Measurements from ENCODE around the gene GSK3B.

GSK3B gene

DNA sequence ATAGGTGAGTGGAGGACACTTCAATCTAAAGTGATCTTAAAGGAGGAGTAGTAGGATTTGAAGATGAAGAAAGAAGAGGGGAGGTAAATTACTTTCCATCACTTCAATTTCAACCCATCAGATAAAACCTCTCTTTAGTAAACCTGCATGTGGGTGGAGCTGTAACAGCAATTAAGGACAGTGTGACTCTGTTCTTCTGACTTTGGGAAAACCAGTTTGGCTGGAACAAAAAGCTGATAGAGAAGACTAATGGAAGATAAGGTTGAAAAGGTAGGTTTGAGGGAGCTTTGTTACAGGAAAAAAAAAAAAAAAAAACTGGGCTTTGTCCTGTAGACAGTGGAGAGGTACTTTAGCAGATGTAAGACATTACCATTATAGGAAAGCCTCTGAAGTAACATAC, 4.5 kb upstream of the GSK3B start:
- Histone ChIP-seq H3K4me3 (no peak overlapping the region), H3K27ac (no peak overlapping the region)
- TF ChIP-seq, protein P1, sequence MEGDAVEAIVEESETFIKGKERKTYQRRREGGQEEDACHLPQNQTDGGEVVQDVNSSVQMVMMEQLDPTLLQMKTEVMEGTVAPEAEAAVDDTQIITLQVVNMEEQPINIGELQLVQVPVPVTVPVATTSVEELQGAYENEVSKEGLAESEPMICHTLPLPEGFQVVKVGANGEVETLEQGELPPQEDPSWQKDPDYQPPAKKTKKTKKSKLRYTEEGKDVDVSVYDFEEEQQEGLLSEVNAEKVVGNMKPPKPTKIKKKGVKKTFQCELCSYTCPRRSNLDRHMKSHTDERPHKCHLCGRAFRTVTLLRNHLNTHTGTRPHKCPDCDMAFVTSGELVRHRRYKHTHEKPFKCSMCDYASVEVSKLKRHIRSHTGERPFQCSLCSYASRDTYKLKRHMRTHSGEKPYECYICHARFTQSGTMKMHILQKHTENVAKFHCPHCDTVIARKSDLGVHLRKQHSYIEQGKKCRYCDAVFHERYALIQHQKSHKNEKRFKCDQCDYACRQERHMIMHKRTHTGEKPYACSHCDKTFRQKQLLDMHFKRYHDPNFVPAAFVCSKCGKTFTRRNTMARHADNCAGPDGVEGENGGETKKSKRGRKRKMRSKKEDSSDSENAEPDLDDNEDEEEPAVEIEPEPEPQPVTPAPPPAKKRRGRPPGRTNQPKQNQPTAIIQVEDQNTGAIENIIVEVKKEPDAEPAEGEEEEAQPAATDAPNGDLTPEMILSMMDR (IDR thresholded peaks at IDR 0.05), result no peak
- no peak for DNase-seq (ENCODE audit: low spot score)

DNA sequence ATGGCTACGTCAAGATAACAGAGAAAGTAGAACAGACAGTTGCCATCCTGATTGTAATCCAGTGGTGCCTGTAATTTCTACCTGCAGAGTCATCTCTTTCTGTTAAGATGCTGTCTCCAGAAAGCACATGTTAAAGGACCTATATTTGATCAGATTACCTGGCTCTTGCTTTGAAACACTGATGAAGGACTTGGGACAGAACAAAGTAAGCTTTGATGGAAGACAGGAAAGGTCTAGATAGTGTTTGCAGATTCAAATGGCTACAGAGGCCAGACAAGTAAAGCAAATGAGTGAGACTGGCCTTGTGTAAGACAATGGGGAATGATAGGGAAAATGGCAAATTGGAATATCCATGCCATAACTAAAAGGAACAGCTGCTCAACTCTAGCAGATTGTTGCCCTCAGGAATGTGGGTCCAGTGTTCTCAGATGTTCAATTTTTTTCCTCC, 1.8 kb upstream of the GSK3B start:
- TF ChIP-seq, protein P1 (IDR thresholded peaks at IDR 0.05), result no peak
- peak overlapping the region; percentile 99 to 100 for H3K27ac ChIP-seq
- no peak for DNase-seq (ENCODE audit: low spot score)
- peak overlapping the region; percentile 88 for H3K4me3 ChIP-seq

DNA sequence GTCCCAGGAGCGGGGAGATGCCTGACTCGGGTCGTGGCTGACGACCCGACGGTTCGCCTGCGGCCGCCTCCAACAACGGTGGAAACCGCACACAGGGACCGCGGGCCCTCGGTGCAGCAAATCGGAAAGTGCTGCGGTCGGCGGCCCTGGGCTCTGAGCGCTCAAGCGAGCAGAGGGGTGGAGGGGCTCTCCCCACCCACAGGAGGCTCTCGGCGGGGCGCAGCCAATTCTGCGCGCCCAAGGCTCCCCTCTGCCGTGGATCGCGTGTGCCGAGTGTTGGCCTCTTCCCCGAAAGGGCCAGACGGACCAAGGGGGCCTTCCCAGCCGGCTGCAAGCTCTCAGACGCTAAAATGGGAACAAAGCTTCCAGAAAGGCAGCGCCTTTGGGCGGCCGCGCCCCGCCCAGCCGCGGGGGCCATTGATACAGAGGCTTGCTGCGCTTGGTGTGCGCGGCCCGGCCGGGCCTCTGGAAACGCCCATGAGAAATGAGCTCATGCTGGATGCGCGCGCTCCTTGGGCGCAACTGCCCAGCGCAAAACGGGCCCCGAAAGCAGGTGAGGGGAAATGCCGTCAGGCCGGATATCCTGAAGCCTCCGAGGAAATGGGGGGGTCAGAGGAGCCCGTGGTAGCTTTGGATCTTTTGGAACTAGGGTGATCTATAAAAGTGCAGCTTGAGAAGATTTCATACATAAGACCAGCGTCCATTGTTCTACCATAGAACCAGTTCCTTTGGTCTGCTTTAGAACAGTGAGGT, 1.2 kb upstream of the GSK3B start:
- TF ChIP-seq, protein P1 (IDR thresholded peaks at IDR 0.05), result no peak
- Histone ChIP-seq H3K27ac (peak overlapping the region; percentile 99 to 100), H3K4me3 (peak overlapping the region; percentile 88)
- peak; percentile 96 for DNase-seq (ENCODE audit: low spot score)

DNA sequence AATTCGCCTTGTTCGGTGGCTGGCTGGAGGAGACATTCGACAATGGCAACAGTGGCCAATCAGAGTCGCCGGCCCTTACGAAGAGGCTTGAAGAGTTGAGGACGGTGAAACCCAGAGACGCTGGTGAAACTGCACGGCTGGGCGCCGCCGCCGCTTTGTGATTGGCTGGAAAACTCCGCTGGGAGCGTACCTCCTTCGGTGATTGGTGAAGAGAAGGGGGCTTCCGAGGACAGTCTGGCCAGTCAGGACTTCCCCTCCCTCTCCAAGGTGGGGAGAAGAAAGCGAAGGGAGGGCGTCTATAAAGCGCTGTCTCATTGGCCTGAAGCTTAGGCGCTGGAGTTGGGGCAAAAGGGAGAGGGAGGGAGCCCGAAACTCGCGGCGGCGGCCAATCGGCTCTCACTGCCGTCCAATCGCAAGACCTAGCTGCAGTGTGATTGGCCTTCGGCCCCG, 554 bp upstream of the GSK3B start:
- H3K27ac ChIP-seq, result peak overlapping the region; percentile 99 to 100
- peak; percentile 100 for DNase-seq (ENCODE audit: low spot score)
- peak overlapping the region; percentile 88 for H3K4me3 ChIP-seq
- TF ChIP-seq, protein P1 (IDR thresholded peaks at IDR 0.05), result no peak

DNA sequence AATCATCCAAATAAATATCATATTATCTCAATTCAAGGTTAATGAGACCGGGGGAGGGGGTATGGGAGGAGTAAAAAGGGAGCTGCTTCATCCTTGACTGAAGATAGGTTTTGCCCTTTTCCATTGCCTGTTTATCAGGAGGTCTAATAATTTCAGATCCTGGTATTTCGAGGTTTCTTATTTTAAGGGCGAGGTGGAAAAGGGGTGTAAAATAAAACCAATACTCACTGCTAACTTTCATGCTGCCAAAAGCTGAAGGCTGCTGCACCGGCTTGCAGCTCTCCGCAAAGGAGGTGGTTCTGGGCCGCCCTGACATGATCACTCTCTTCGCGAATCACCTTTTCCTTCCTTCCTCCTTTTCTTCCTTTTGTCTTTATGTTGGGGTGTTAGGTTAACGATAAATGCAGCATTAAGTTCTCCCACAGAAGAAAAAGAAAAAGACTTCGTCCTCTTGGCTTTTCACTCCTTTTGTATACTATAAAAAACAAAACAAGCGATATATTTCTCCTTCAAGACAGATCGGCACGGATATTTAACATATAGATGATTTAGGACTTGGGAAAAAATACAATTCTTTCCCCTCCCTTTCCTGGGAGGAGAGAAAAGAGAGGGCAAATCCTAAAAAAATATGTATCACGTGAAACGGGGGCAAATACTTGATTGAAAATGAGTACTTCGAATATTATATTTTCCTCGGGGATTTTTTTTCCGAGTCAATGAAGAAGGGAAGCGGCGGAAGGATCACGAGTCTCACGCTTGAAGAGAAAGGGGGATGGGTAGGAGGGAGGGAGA, 932 bp downstream of the GSK3B start:
- no peak for DNase-seq (ENCODE audit: low spot score)
- peak overlapping the region; percentile 94 to 100 for H3K27ac ChIP-seq
- TF ChIP-seq, protein P1 (IDR thresholded peaks at IDR 0.05), result no peak
- peak overlapping the region; percentile 93 for H3K4me3 ChIP-seq

DNA sequence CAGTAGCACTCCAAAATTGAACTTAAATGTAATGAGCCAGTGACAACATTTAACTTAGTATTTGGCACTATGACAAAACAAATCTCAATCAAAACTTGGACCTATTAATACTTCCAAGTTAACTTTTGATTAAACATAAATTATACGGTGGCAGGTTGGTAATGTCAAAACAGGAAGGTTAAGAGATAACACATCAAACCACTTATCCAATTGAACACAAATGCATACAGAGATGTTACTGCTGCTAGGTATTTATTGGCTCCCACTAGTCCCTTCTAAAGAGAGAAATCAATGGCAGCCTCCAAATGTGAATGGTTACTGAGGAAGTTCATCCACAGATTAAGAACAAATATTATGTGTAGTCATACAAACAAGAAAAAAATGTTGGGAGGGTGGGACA, 1.8 kb downstream of the GSK3B start:
- peak overlapping the region; percentile 93 for H3K4me3 ChIP-seq
- no peak overlapping the region for H3K27ac ChIP-seq
- no peak for DNase-seq (ENCODE audit: low spot score)
- TF ChIP-seq, protein P1 (IDR thresholded peaks at IDR 0.05), result no peak

All from coronary artery (tissue), 2 donors.